Neural cell (in vitro differentiated cells): Measurements from ENCODE around the gene DSCAM.

Experiments
- EZH2 ChIP-seq: fragments of 200-600, 300-800 bp; shearing (Covaris generic), sonication (generic); IDR thresholded peaks from 2 replicates; pipeline ENCODE4 v1.6.1; 2014; ENCODE audit warnings: antibody characterized with exemption, low read length, borderline replicate concordance, mild to moderate bottlenecking; ENCODE audit not compliant: insufficient read depth, poor library complexity, severe bottlenecking
- TAF1 ChIP-seq: IDR thresholded peaks from 2 replicates; pipeline ENCODE4 v1.6.1; 2012; ENCODE audit warnings: low read depth
- TF ChIP-seq, protein P1 (sequence below): fragments of 450-650 bp; IDR thresholded peaks from 2 replicates; pipeline ENCODE4 v1.5.1; 2014; ENCODE audit warnings: antibody characterized with exemption, mild to moderate bottlenecking, moderate library complexity; ENCODE audit not compliant: poor library complexity, severe bottlenecking

DNA sequence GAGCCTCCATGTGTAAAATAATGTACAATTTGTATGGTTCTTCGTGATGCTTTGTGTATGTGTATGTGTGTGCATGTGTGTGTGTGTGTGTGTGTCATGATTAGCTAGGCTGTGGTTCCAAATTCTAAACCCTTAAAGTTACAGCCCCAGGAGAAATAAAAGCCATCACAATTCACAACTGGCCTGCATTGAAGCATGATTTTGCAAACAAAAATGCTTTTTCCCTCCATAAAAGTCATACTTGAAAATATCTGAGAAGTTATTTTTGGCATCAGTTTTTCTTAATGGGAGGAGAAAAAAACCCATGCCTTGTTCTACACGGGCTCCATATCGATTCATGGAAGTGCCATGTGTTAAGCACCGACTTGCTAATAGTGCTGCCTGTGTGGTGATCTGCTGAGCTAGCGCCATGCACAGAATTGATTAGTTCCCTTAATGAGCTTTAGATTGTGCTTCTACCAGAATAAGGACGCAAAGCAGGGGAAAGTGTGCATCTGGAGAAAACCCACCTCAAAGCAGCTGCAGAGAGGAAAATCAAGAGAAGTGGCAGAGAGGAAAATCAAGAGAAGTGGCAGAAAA, 207.3 kb downstream of the DSCAM start:
- TF ChIP-seq, protein P1, sequence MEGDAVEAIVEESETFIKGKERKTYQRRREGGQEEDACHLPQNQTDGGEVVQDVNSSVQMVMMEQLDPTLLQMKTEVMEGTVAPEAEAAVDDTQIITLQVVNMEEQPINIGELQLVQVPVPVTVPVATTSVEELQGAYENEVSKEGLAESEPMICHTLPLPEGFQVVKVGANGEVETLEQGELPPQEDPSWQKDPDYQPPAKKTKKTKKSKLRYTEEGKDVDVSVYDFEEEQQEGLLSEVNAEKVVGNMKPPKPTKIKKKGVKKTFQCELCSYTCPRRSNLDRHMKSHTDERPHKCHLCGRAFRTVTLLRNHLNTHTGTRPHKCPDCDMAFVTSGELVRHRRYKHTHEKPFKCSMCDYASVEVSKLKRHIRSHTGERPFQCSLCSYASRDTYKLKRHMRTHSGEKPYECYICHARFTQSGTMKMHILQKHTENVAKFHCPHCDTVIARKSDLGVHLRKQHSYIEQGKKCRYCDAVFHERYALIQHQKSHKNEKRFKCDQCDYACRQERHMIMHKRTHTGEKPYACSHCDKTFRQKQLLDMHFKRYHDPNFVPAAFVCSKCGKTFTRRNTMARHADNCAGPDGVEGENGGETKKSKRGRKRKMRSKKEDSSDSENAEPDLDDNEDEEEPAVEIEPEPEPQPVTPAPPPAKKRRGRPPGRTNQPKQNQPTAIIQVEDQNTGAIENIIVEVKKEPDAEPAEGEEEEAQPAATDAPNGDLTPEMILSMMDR: no peak
- TF ChIP-seq EZH2 (no peak), TAF1 (no peak)
